ENCODE measurements around the gene PHF20.

PHF20 gene

GRCh38 chr20:35929301-35929700 lies 157.5 kb downstream of the PHF20 start:
- Histone ChIP-seq H3K9me3 (ENCODE audit: severe bottlenecking) (no peaks in the 10 kb centered on the region), H3K27ac (ENCODE audit: poor library complexity, severe bottlenecking) (no peak overlapping the region), H3K27me3 (ENCODE audit: insufficient read depth, poor library complexity, severe bottlenecking) (no peaks in the 10 kb centered on the region), H3K4me3 (ENCODE audit: severe bottlenecking) (no peak overlapping the region), H3K4me1 (ENCODE audit: insufficient read depth, poor library complexity, severe bottlenecking) (no peaks in the 10 kb centered on the region), H3K36me3 (ENCODE audit: low read depth) (peaks cover 81% of the 10 kb centered on the region)
- DNase-seq (ENCODE audit: low spot score): no peak
- TF ChIP-seq CTCF (IDR thresholded peaks at IDR 0.05; ENCODE audit: poor library complexity, severe bottlenecking): no peak
- no peak for ATAC-seq (ENCODE audit: low read depth)

GRCh38 chr20:35934050-35934449 lies 162.2 kb downstream of the PHF20 start:
- Histone ChIP-seq H3K4me1 (ENCODE audit: insufficient read depth, poor library complexity, severe bottlenecking) (no peaks in the 10 kb centered on the region), H3K36me3 (ENCODE audit: low read depth) (peaks cover 80% of the 10 kb centered on the region), H3K27me3 (ENCODE audit: insufficient read depth, poor library complexity, severe bottlenecking) (no peaks in the 10 kb centered on the region), H3K9me3 (ENCODE audit: severe bottlenecking) (no peaks in the 10 kb centered on the region), H3K4me3 (ENCODE audit: severe bottlenecking) (no peak overlapping the region), H3K27ac (ENCODE audit: poor library complexity, severe bottlenecking) (no peak overlapping the region)
- ATAC-seq (ENCODE audit: low read depth) (no peak), DNase-seq (ENCODE audit: low spot score) (no peak)
- TF ChIP-seq CTCF (IDR thresholded peaks at IDR 0.05; ENCODE audit: poor library complexity, severe bottlenecking): no peak

GRCh38 chr20:35939264-35939663 lies 167.4 kb downstream of the PHF20 start:
- Histone ChIP-seq H3K27me3 (ENCODE audit: insufficient read depth, poor library complexity, severe bottlenecking) (no peaks in the 10 kb centered on the region), H3K36me3 (ENCODE audit: low read depth) (peaks cover 90% of the 10 kb centered on the region), H3K27ac (ENCODE audit: poor library complexity, severe bottlenecking) (no peak overlapping the region), H3K9me3 (ENCODE audit: severe bottlenecking) (no peaks in the 10 kb centered on the region), H3K4me3 (ENCODE audit: severe bottlenecking) (no peak overlapping the region), H3K4me1 (ENCODE audit: insufficient read depth, poor library complexity, severe bottlenecking) (no peaks in the 10 kb centered on the region)
- no peak for TF ChIP-seq CTCF (IDR thresholded peaks at IDR 0.05; ENCODE audit: poor library complexity, severe bottlenecking)
- no peak for ATAC-seq (ENCODE audit: low read depth)
- DNase-seq (ENCODE audit: low spot score): no peak

DNA sequence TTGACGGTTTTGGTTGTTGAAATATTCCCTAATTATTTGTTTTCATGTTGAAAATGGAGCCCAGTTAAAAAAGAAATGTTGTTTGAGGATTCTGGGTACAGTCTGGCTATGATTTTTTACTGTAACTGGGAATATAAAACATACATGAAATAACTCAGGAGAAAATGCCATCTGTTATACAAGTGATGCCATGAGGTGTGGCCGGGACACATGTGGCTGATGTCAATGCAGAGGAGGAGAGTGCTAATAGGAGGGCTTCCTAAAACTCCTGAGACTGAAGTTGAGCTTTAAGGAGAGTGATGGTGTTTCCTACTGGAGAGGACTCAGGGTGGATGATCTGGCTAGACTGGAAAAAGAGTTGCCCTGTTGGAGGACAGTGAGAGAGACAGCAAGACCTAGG lies 169.8 kb downstream of the PHF20 start:
- no peaks in the 10 kb centered on the region for H3K9me3 ChIP-seq (ENCODE audit: severe bottlenecking)
- no peak overlapping the region for H3K27ac ChIP-seq (ENCODE audit: poor library complexity, severe bottlenecking)
- no peak overlapping the region for H3K4me3 ChIP-seq (ENCODE audit: severe bottlenecking)
- no peak for DNase-seq (ENCODE audit: low spot score)
- no peaks in the 10 kb centered on the region for H3K27me3 ChIP-seq (ENCODE audit: insufficient read depth, poor library complexity, severe bottlenecking)
- H3K4me1 ChIP-seq (ENCODE audit: insufficient read depth, poor library complexity, severe bottlenecking): no peaks in the 10 kb centered on the region
- no peak for TF ChIP-seq CTCF (IDR thresholded peaks at IDR 0.05; ENCODE audit: poor library complexity, severe bottlenecking)
- H3K36me3 ChIP-seq (ENCODE audit: low read depth): peaks cover 89% of the 10 kb centered on the region
- no peak for ATAC-seq (ENCODE audit: low read depth)

- TF ChIP-seq CTCF (IDR thresholded peaks at IDR 0.05; ENCODE audit: poor library complexity, severe bottlenecking): no peak
- peaks cover 92% of the 10 kb centered on the region for H3K36me3 ChIP-seq (ENCODE audit: low read depth)
- no peak for DNase-seq (ENCODE audit: low spot score)
Measured at GRCh38 chr20:35942243-35942642, 170.4 kb downstream of the PHF20 start.

More at GRCh38 chr20:35942243-35942642, 170.4 kb downstream of the PHF20 start:
- Histone ChIP-seq H3K27ac (ENCODE audit: poor library complexity, severe bottlenecking) (no peak overlapping the region), H3K4me3 (ENCODE audit: severe bottlenecking) (no peak overlapping the region), H3K9me3 (ENCODE audit: severe bottlenecking) (no peaks in the 10 kb centered on the region), H3K4me1 (ENCODE audit: insufficient read depth, poor library complexity, severe bottlenecking) (no peaks in the 10 kb centered on the region), H3K27me3 (ENCODE audit: insufficient read depth, poor library complexity, severe bottlenecking) (no peaks in the 10 kb centered on the region)
- ATAC-seq (ENCODE audit: low read depth): no peak
